ENCODE data around the gene PKHD1. TPM values are rescaled to one million over a fixed set of nuclear protein-coding genes. Genes with fewer than 3 reads are reported as not detected.

The PKHD1 gene
- total and polyA plus RNA-seq, 2 of the 13 experiments (the other 11 are each of a cell fraction or from before 2014, with no cell fraction given): 0.01 to 0.13 TPM

GRCh38 chr6:51737580-51738360 is 349.6 kb downstream of the PKHD1 start:
- in situ Hi-C loops (cut with HindIII; ENCODE audit: extremely low pct_ligation_motif_present, low pct_unique_long_range_greater_than_20kb) (no loop called here), intact Hi-C loops (cut with micrococcal nuclease; ENCODE audit: unreplicated experiment) (no loop called here)
- Histone ChIP-seq H3K27me3 (ENCODE audit: control insufficient read depth in 1 of 2, insufficient read depth in 2 of 2, low read length in 2 of 2) (no peaks in the 10 kb centered on the region), H3K79me2 (ENCODE audit: insufficient read depth, low read length) (no peaks in the 10 kb centered on the region), H3K4me2 (ENCODE audit: low read depth, low read length) (no peak overlapping the region), H4K20me1 (ENCODE audit: insufficient read depth, low read length) (no peaks in the 10 kb centered on the region), H3K27ac (ENCODE audit: extremely low read length, insufficient read depth, low read length) (no peak overlapping the region), H3K4me3 (replicated peaks in 1 of 3; ENCODE audit: insufficient read depth in 1 of 3, low read depth in 2 of 3, low read length in 3 of 3) (no peak overlapping the region), H3K36me3 (replicated peaks in 1 of 2; ENCODE audit: control insufficient read depth in 1 of 2, insufficient read depth in 2 of 2, low read length in 2 of 2) (no peaks in the 10 kb centered on the region), H3K4me1 (ENCODE audit: insufficient read depth, low read length) (no peaks in the 10 kb centered on the region), H2AFZ (ENCODE audit: low read length) (no peak overlapping the region), H3K9ac (ENCODE audit: insufficient read depth, low read depth, low read length) (no peak overlapping the region), H3K9me3 (ENCODE audit: low read length) (no peaks in the 10 kb centered on the region)
- no TSS peak for BruUV-seq (replicated peaks)
- ChIA-PET CTCF (ENCODE audit: low intra/inter-chr PET ratio, low total read pairs) (no interaction called here), POLR2A (no interaction called here)
- peak; percentile 12 for DNase-seq (ENCODE audit: low spot score)
- TF ChIP-seq ZNF646 (CRISPR knock-in tag; IDR thresholded peaks at IDR 0.05): peak; percentile 24; the same call in 1 of the 2 replicates
- peak; percentile 48 for TF ChIP-seq HNF4A (CRISPR knock-in tag; IDR thresholded peaks at IDR 0.05)
- TF ChIP-seq ARID3A (IDR thresholded peaks at IDR 0.05; ENCODE audit: low read depth, low read length): peak; percentile 83
- TF ChIP-seq ARNT (IDR thresholded peaks at IDR 0.05): no peak
- TF ChIP-seq IKZF5 (CRISPR knock-in tag; IDR thresholded peaks at IDR 0.05): no peak
- no peak for TF ChIP-seq SRSF4 (IDR thresholded peaks at IDR 0.05; ENCODE audit: low read depth, low read length, poor library complexity, severe bottlenecking)
- TF ChIP-seq ONECUT2 (CRISPR knock-in tag; IDR thresholded peaks at IDR 0.05): 0 out of 2 replicates have a peak, but pooled peaks have one; percentile 35
- 0 out of 2 replicates have a peak, but pooled peaks have one; percentile 23 for TF ChIP-seq MIXL1 (CRISPR knock-in tag; IDR thresholded peaks at IDR 0.05)
- TF ChIP-seq, protein P1, sequence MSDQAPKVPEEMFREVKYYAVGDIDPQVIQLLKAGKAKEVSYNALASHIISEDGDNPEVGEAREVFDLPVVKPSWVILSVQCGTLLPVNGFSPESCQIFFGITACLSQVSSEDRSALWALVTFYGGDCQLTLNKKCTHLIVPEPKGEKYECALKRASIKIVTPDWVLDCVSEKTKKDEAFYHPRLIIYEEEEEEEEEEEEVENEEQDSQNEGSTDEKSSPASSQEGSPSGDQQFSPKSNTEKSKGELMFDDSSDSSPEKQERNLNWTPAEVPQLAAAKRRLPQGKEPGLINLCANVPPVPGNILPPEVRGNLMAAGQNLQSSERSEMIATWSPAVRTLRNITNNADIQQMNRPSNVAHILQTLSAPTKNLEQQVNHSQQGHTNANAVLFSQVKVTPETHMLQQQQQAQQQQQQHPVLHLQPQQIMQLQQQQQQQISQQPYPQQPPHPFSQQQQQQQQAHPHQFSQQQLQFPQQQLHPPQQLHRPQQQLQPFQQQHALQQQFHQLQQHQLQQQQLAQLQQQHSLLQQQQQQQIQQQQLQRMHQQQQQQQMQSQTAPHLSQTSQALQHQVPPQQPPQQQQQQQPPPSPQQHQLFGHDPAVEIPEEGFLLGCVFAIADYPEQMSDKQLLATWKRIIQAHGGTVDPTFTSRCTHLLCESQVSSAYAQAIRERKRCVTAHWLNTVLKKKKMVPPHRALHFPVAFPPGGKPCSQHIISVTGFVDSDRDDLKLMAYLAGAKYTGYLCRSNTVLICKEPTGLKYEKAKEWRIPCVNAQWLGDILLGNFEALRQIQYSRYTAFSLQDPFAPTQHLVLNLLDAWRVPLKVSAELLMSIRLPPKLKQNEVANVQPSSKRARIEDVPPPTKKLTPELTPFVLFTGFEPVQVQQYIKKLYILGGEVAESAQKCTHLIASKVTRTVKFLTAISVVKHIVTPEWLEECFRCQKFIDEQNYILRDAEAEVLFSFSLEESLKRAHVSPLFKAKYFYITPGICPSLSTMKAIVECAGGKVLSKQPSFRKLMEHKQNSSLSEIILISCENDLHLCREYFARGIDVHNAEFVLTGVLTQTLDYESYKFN (CRISPR knock-in tag; conservative IDR thresholded peaks at IDR 0.05): 0 out of 2 replicates have a peak, but pooled peaks have one; percentile 28
- 22% methylated on average over 6 of the region's 6 CpGs for WGBS (ENCODE audit: low lambda C conversion rate)
- peak; percentile 75 for ATAC-seq
- no peak for FAIRE-seq

Data from HepG2 (cell line).